K562 (cell line): Measurements from ENCODE around the gene GADL1.

Experiments
- CEBPB ChIP-seq: fragments of 450-650 bp; IDR thresholded peaks from 2 replicates; pipeline ENCODE4 v1.6.1; 2016; ENCODE audit warnings: missing genetic modification characterization, missing compliant biosample characterization
- CTCF ChIP-seq, 3 experiments: IDR thresholded peaks in 2 of 3; conservative IDR thresholded peaks in 1 of 3; 2 replicates each; pipeline ENCODE4 v1.5.1; 2011 to 2012; ENCODE audit warnings: low read length in 3 of 3, mild to moderate bottlenecking in 3 of 3, control low read depth in 2 of 3, improper control_type of control experiment in 1 of 3, inconsistent platforms in 1 of 3, low read depth in 1 of 3, mixed read lengths in 1 of 3, moderate library complexity in 1 of 3; ENCODE audit not compliant: insufficient read depth in 2 of 3
- POLR2AphosphoS5 ChIP-seq: IDR thresholded peaks from 2 replicates; pipeline ENCODE4 v1.6.1; 2011; ENCODE audit warnings: mild to moderate bottlenecking, low read depth, low read length, moderate library complexity; ENCODE audit not compliant: control insufficient read depth, insufficient read depth
- RAD51 ChIP-seq: fragments of 450-650 bp; IDR thresholded peaks from 2 replicates; pipeline ENCODE4 v1.7.1; 2016; ENCODE audit warnings: low read depth, mild to moderate bottlenecking, borderline replicate concordance
- RB1 ChIP-seq: fragments of 450-650 bp; IDR thresholded peaks from 2 replicates; pipeline ENCODE4 v1.6.1; 2017; ENCODE audit warnings: low read depth, mild to moderate bottlenecking
- TEAD4 ChIP-seq, 2 experiments: sonication (generic) in 1 of 2; formaldehyde crosslinking in 1 of 2; IDR thresholded peaks; 2 replicates each; pipeline versions ENCODE4 v1.6.1 to v1.8.0; 2012 to 2022; ENCODE audit warnings: borderline replicate concordance in 1 of 2, inconsistent platforms in 1 of 2, low read length in 1 of 2, mild to moderate bottlenecking in 1 of 2, missing genetic modification reagents in 1 of 2
- TF ChIP-seq, protein P1 (sequence below): fragments of 250-450 bp; sonication (Bioruptor Pico); IDR thresholded peaks from 2 replicates; pipeline ENCODE4 v1.5.0; 2020; ENCODE audit warnings: mild to moderate bottlenecking

DNA sequence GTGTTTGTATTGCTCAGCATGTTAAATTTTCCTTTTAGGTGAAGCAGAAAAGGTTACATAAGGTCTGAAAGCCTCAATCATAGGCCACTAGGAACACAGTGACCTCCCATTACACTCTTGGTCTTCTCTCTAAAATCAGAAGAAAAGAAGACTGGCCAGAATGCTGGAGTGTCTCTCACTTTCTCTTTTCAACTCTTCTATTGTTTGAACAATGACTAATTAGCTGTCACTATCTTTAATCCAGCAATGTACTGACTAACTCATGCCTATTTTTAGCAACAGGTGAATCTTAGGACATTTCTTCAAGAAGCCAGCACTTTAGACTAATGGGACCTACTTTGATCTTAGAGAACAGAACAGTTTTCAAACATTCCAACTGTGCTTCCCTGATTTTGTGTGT is 145.2 kb downstream of the GADL1 start:
- TF ChIP-seq CEBPB (tag) (no peak), CTCF (IDR thresholded peaks at IDR 0.05 in 2 of 3, conservative IDR thresholded peaks at IDR 0.05 in 1 of 3; ENCODE audit: insufficient read depth in 2 of 3, low read depth in 1 of 3, low read length in 3 of 3) (no peak), RB1 (no peak), TEAD4 (IDR thresholded peaks at IDR 0.05; ENCODE audit: low read length) (no peak), TEAD4 (CRISPR knock-in tag; IDR thresholded peaks at IDR 0.05; ENCODE audit: borderline replicate concordance) (no peak), POLR2AphosphoS5 (no peak), RAD51 (no peak)
- TF ChIP-seq, protein P1, sequence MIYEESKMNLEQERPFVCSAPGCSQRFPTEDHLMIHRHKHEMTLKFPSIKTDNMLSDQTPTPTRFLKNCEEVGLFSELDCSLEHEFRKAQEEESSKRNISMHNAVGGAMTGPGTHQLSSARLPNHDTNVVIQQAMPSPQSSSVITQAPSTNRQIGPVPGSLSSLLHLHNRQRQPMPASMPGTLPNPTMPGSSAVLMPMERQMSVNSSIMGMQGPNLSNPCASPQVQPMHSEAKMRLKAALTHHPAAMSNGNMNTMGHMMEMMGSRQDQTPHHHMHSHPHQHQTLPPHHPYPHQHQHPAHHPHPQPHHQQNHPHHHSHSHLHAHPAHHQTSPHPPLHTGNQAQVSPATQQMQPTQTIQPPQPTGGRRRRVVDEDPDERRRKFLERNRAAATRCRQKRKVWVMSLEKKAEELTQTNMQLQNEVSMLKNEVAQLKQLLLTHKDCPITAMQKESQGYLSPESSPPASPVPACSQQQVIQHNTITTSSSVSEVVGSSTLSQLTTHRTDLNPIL (CRISPR knock-in tag), result no peak
